OCI-LY7 (cell line): ENCODE data around the gene PPP6R3.

ENCODE experiments used
- CTCF ChIP-seq: fragments of 200-600 bp; sonication (generic); conservative IDR thresholded peaks from 2 replicates; pipeline ENCODE4 v1.5.1; 2014; ENCODE audit warnings: mild to moderate bottlenecking, antibody characterized with exemption, low read length, moderate library complexity, mixed read lengths
- EZH2phosphoT487 ChIP-seq: fragments of 200-600 bp; sonication (generic); IDR thresholded peaks from 2 replicates; pipeline ENCODE4 v1.6.1; 2018; ENCODE audit warnings: low read depth, borderline replicate concordance, mild to moderate bottlenecking, mixed run types, antibody characterized with exemption, low read length, moderate library complexity, mixed read lengths

GRCh38 chr11:68609761-68610160 lies 149.2 kb downstream of the PPP6R3 start:
- TF ChIP-seq CTCF (no peak), EZH2phosphoT487 (no peak)
